ENCODE results near the gene PTMS. TPM values are rescaled to one million over a fixed set of nuclear protein-coding genes. Genes with fewer than 3 reads are reported as not detected.

PTMS gene
- 422 and 438 TPM in 2 replicates for total RNA-seq (2021)
- long read RNA-seq, partial matches to known transcripts: 48 of 52 reads
- long read RNA-seq, other reads (novel, unspliced or antisense): 1 of 52 reads

GRCh38 chr12:6765634-6766581, at the start of gene PTMS:
PTMS (plus strand) TSS chr12:6766363; CDS start chr12:6766706, 343 bp downstream.
- Histone ChIP-seq H2BK20ac (ENCODE audit: low read depth, low read length, poor library complexity, severe bottlenecking) (no peak within 1 kb of the TSS), H4K8ac (replicated peaks; ENCODE audit: insufficient read length, low read depth, low read length) (no peak within 1 kb of the TSS), H2BK5ac (ENCODE audit: insufficient read length, low read length) (no peak within 1 kb of the TSS), H2AK5ac (ENCODE audit: insufficient read length, low read length) (no peak within 1 kb of the TSS), H2AFZ (ENCODE audit: low read length) (no peak within 1 kb of the TSS), H3K27ac (ENCODE audit: insufficient read length, low read depth, low read length) (no peak within 1 kb of the TSS), H3K18ac (ENCODE audit: insufficient read length, low read depth, low read length) (peak within 1 kb of the TSS; percentile 32), H3K79me1 (ENCODE audit: insufficient read depth, low read depth, low read length, poor library complexity, severe bottlenecking) (no peaks in the 10 kb centered on the region), H2BK15ac (ENCODE audit: low read depth, low read length) (no peak within 1 kb of the TSS), H4K5ac (ENCODE audit: insufficient read length, low read depth, low read length) (no peak within 1 kb of the TSS), H3K56ac (ENCODE audit: insufficient read length, low read depth, low read length) (no peak within 1 kb of the TSS), H3K14ac (ENCODE audit: insufficient read depth, low read length) (peak within 1 kb of the TSS; percentile 74), H3K9me3 (ENCODE audit: control insufficient read depth, low read depth, low read length) (no peaks in the 10 kb centered on the region), H2BK12ac (ENCODE audit: insufficient read length, low read depth, low read length) (peak within 1 kb of the TSS; percentile 24), H3K23ac (ENCODE audit: insufficient read length, low read depth, low read length) (no peak within 1 kb of the TSS), H3K4me1 (ENCODE audit: insufficient read depth, low read length) (peaks cover 15% of the 10 kb centered on the region), H4K91ac (ENCODE audit: insufficient read length, low read depth, low read length) (no peak within 1 kb of the TSS), H3K4ac (ENCODE audit: low read depth, low read length) (no peak within 1 kb of the TSS; the same call in 1 of the 2 replicates), H3K9ac (ENCODE audit: extremely low read depth, insufficient read length, low read length) (peak within 1 kb of the TSS; percentile 68), H4K20me1 (ENCODE audit: control insufficient read depth, insufficient read depth, insufficient read length) (no peaks in the 10 kb centered on the region), H3K23me2 (ENCODE audit: insufficient read length, low read depth, low read length, poor library complexity, severe bottlenecking) (peaks cover 27% of the 10 kb centered on the region), H3K79me2 (ENCODE audit: insufficient read depth, low read length) (peaks cover 11% of the 10 kb centered on the region; the same call in 1 of the 2 replicates), H3T11ph (ENCODE audit: low read length) (no peak within 1 kb of the TSS), H2BK120ac (ENCODE audit: low read depth, low read length, poor library complexity, severe bottlenecking) (no peak within 1 kb of the TSS), H3K4me2 (ENCODE audit: insufficient read depth, insufficient read length, low read length) (peak within 1 kb of the TSS; percentile 87), H3K27me3 (ENCODE audit: insufficient read depth, low read length) (no peaks in the 10 kb centered on the region)
- no peak for TF ChIP-seq CTCF (conservative IDR thresholded peaks at IDR 0.05)
- no CpG with 5 or more reads among the region's 63 CpGs for WGBS (ENCODE audit: extremely low coverage, insufficient read length, low lambda C conversion rate)
- DNase-seq: peak; percentile 97
- Mint-ChIP-seq H3K27me3 (ENCODE audit: low read depth) (peaks cover 3% of the 10 kb centered on the region), H3K27ac (peak within 1 kb of the TSS; percentile 78 to 92 (median 89)), H3K4me3 (peak within 1 kb of the TSS; percentile 82 to 92), H3K36me3 (ENCODE audit: insufficient read depth in 1 of 3, low read depth in 3 of 3) (peaks cover 17 to 22% (median 17%) of the 10 kb centered on the region in 3 experiments), H3K9me3 (no peaks in the 10 kb centered on the region), H3K4me1 (peaks cover 48 to 69% of the 10 kb centered on the region in 2 experiments)
